GM20431 (cell line): ENCODE data around the gene CDC34.
"Not testable (repeated sequence)": the region's sequence is repeated elsewhere in the genome, so short reads cannot be mapped to it uniquely, and the experiment has no call there.

ENCODE experiments used
- in situ Hi-C: fragments of 300-500 bp; cut with MseI, MboI; formaldehyde crosslinking; loops from one replicate; pipeline ENCODE4 v1.15.0; 2020; ENCODE audit warnings: low sequenced_read_pairs; ENCODE audit not compliant: unreplicated experiment

Gene CDC34

GRCh38 chr19:582497-583197 is 51.1 kb downstream of the CDC34 start:
- in situ Hi-C loops = no loop called here

- in situ Hi-C loops = no loop called here
These were observed 51.8 kb downstream of the CDC34 start for GRCh38 chr19:583198-583967.

- in situ Hi-C loops = no loop called here
These were observed 52.3 kb downstream of the CDC34 start for GRCh38 chr19:583968-584239.

GRCh38 chr19:584240-585001 is 52.9 kb downstream of the CDC34 start:
- in situ Hi-C loops = no loop called here

GRCh38 chr19:585146-585545 is 53.6 kb downstream of the CDC34 start:
- in situ Hi-C loops = not testable (repeated sequence)

- in situ Hi-C loops = no loop called here
These were observed 54.1 kb downstream of the CDC34 start for GRCh38 chr19:585551-586110.

GRCh38 chr19:588093-588740 is 56.7 kb downstream of the CDC34 start:
- in situ Hi-C loops = no loop called here

- in situ Hi-C loops = no loop called here
These were observed 57.5 kb downstream of the CDC34 start for GRCh38 chr19:588741-589692.

- in situ Hi-C loops = no loop called here
These were observed 58.3 kb downstream of the CDC34 start, which contains the start of gene HCN2 for GRCh38 chr19:589693-590395. Gene HCN2, plus strand, starts transcription at chr19:589881. Its CDS starts 65 bp downstream, at chr19:589946.

GRCh38 chr19:590396-590745 is 58.8 kb downstream of the CDC34 start:
- in situ Hi-C loops = no loop called here

GRCh38 chr19:590750-591098 is 59.2 kb downstream of the CDC34 start:
- in situ Hi-C loops = no loop called here

- in situ Hi-C loops = no loop called here
These were observed 59.8 kb downstream of the CDC34 start for GRCh38 chr19:591099-591958.
